GM18861 (cell line): Measurements from ENCODE around the gene ACTN3.
"Not testable (repeated sequence)": the region's sequence is repeated elsewhere in the genome, so short reads cannot be mapped to it uniquely, and the experiment has no call there.

Experiments
- ATAC-seq: cut with Tn5 transposase; IDR thresholded peaks from one replicate; pipeline ENCODE4 v1.9.1; 2021; ENCODE audit not compliant: unreplicated experiment

ACTN3 gene

GRCh38 chr11:66546368-66546965, at the start of gene ACTN3:
TSS of gene ACTN3 (plus strand) at chr11:66546903. CDS start at chr11:66546938, 35 bp downstream.
- ATAC-seq, result no peak

DNA sequence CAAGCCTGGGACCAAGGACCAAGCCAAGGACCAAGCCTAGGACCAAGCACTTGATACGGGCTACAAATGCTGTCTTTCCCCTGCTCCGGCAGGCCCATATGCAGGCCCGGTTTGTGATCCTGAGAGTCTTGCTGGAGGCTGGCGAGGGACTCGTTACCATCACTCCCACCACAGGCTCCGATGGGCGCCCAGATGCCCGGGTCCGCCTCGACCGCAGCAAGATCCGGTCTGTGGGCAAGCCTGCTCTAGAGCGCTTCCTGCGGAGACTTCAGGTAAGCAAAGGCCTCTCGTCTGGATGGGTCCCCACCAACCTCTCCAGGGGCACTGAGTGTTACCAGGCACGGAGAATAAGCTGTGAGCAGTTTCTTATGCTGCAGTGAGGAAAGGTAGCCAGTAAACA, 49.5 kb upstream of the ACTN3 start:
- no peak for ATAC-seq

DNA sequence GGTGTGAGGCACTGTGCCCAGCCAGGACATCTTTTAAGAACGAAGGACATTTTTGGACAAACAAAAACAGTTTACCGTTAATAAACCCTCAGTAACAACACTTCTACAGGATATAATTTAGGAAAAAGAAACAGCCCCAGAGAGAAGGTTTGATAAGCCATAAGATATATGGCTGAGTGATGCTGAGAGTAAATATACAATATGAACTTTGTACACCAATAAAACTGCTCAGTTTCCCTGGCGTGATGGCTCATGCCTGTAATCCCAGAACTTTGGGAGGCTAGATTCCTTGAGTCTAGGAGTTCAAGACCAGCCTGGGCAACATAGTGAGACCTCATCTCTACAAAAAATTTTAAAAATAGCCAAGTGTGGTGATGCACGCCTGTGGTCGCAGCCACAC, 48.2 kb upstream of the ACTN3 start:
- ATAC-seq, result no peak

DNA sequence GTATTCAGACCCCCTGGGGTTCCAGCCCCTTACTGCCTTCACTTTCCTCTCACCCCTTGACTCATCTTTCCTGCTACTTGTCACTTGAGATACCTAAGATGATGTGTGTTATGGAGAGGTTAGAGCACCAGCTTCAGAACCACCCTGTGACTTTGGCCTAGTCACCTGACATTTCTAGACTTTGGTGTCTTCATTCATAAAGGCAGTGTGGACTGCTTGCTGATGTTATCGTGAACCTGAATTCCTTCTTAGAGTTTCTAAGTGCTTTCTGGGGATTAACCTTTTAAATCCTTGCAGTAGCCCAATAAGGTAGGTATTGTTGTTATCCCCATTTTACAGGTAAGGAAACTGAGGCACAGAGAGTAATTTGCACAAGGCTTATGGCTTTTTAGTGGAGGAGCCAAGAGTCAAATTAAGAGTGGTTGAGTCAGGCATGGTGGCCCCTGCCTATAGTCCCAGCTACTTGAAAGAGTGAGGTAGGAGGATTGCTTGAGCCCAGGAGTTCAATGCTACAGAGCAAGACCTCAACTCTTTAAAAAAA, 41.4 kb upstream of the ACTN3 start:
- ATAC-seq, result no peak

GRCh38 chr11:66509131-66509561, 37.6 kb upstream of the ACTN3 start:
- no peak for ATAC-seq

GRCh38 chr11:66510271-66510989, 36.3 kb upstream of the ACTN3 start, which contains the start of gene BBS1:
TSS of gene BBS1 (plus strand) at chr11:66510635. CDS start at chr11:66510660, 25 bp downstream.
- ATAC-seq, result peak; percentile 57

DNA sequence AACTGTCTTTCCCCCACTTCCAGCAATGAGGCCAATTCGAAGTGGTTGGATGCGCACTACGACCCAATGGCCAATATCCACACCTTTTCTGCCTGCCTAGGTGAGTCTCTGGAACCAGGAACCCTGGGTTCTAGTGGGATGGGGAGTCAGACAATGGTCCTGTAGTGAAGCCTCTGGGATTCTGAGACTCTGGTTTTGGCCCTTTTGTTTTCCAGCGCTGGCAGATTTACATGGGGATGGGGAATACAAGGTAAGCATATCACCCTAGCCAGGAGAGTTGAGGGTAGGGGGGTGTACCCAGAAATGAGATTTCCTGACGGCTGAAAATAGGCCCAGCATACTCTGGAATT, 35.7 kb upstream of the ACTN3 start:
- no peak for ATAC-seq

GRCh38 chr11:66523611-66524010, 23.1 kb upstream of the ACTN3 start:
- ATAC-seq, result no peak

DNA sequence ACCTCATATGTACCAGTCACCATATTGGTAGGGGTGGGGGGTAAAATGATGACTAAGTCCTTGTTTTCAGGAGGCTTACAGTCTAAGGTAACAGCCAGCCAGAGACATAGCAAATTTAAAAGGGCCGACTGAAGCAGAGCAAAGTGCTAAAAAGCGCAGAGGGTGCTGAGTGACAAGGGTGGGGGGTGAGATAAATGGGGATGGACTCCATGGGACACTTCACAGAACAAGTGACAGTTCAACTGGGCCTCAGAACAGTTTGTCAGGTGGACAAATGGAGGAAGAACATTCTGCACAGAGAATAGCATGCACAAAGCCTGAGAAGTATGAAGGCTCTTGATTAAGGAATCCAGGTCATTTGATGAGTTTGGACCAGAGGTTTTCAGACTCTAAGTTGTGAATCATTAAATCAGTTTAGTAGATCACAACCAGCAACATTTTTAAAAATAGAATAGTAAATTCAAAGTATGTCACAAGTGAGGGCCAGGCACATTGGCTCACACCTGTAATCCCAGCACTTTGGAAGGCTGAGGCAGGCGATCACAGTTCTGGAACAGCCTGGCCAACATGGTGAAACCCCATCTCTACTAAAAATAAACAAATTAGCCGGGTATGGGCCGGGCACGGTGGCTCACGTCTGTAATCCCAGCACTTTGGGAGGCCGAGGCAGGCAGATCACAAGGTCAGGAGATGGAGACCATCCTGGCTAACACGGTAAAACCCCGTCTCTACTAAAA, 22.2 kb upstream of the ACTN3 start:
- no peak for ATAC-seq

DNA sequence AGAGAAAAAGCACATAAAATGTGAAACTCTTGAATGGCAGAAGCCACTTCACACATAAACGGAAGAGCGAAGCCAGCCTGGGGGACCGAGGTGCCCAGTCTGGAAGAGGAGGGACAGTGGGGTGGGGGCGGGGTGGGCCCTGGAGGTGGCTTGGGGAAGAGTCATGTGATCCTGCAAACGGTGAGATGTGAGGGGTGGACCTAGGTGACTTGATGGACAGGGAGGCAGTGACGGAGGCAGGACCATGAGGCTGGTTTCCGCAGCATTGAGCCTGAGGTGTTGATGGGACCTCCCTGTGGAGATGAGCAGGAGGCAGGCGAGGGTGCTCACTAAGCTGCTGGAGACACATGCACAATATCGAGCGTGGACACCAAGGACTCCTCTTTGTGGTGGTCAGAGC, 17.6 kb upstream of the ACTN3 start:
- ATAC-seq, result no peak

DNA sequence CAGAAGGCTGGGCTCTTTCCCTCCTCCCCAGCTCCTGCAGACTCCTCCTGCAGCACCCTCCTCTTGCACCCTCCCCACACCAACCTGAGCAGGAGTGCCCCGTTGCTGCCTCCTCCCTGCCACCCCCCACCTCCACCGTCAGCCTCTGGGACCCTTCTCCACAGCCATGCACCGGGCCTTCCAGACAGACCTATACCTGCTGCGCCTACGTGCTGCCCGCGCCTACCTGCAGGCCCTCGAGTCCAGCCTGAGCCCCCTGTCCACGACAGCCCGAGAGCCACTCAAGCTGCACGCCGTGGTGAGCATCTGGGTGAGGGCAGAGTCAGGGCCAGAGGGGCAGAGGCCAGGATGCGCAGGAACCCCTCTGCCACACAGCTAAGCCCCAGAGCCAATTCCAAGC, 17.0 kb upstream of the ACTN3 start:
- ATAC-seq, result no peak

DNA sequence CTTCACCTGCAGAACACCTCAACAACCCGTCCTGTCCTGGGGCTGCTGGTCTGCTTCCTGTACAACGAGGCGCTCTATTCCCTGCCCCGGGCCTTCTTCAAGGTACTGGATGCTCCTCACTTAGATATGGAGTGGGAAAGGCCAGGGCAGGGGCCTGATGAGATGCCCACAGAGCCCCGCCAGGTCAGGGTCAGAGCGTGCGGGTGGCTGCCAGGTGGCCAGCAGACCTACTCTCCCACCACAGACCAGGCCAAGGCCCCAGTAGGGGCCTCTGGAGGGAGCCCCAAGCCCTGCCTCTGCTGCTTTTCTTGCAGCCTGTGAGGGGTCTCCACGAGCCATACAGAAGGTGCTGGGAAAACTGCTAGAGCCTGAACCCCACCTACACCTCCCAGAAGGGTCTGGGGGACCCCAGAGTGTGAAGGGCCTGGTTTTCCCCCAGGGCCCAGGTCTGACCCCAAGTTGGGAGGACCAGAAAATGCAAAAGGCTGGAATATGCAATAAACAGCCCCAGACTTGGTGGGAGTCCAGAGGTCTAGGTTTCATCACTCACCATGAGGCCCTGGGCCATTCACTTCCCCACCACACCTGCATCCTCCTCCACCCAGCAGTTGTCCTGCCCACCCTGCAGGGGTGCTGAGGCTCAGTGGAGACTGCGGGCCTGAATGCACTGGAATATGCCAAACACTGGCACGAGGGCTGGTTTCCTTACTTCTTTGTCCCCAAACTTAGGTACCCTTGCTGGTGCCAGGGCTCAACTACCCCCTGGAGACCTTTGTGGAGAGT, 15.6 kb upstream of the ACTN3 start:
- ATAC-seq, result no peak

- ATAC-seq, result no peak
These were observed 14.9 kb upstream of the ACTN3 start for GRCh38 chr11:66531841-66532240.

GRCh38 chr11:66532784-66533183, 13.9 kb upstream of the ACTN3 start:
- no peak for ATAC-seq

GRCh38 chr11:66539170-66539869, 7.4 kb upstream of the ACTN3 start:
- ATAC-seq, result no peak

DNA sequence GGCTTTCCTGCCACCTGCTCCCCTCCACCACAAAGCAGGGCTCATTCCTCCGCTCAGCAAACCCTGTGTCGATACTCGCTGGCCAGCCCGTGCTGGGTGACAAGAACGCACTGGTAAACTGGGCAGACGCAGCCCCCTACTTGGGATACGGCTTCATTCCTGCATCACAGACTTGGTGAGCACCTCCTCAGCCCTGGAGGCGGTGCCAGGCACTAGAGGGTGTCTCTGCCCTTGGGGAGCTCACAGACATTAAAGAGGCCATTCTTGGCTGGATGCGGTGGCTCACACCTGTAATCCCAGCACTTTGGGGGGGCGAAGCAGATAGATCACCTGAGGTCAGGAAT, 6.9 kb upstream of the ACTN3 start:
- ATAC-seq, result no peak

- not testable (repeated sequence) for ATAC-seq
These were observed 6.1 kb upstream of the ACTN3 start for GRCh38 chr11:66540598-66540997.

GRCh38 chr11:66541892-66542291, 4.8 kb upstream of the ACTN3 start:
- ATAC-seq, result no peak

DNA sequence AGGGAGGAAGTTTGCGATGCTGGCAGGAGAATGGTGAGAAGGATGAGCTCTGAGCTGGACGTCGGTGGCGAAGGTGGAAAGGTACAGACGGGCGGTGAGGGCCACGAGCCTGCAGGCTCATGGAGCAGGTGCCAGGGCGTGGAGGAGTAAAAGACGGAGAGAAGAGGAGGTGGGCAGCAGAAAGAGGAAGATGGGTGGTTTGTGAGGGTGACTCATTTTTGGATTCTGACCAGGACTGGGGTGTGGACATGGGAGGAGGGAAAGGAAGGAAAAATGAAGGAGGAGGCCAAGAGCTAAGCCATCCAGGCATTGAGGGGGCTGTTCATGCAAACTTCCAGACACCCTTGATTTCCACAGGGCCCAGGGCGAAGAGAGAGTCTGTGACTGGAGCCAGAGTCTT, 4.3 kb upstream of the ACTN3 start:
- ATAC-seq, result no peak

GRCh38 chr11:66543263-66544107, 3.2 kb upstream of the ACTN3 start:
- ATAC-seq, result no peak
